Measurements from ENCODE around the gene IFI27L1. TPM values are rescaled to one million over a fixed set of nuclear protein-coding genes. Genes with fewer than 3 reads are reported as not detected.

Gene IFI27L1
- total RNA-seq, 2 donors from 2014 or later = 15.8 to 27.4 TPM

DNA sequence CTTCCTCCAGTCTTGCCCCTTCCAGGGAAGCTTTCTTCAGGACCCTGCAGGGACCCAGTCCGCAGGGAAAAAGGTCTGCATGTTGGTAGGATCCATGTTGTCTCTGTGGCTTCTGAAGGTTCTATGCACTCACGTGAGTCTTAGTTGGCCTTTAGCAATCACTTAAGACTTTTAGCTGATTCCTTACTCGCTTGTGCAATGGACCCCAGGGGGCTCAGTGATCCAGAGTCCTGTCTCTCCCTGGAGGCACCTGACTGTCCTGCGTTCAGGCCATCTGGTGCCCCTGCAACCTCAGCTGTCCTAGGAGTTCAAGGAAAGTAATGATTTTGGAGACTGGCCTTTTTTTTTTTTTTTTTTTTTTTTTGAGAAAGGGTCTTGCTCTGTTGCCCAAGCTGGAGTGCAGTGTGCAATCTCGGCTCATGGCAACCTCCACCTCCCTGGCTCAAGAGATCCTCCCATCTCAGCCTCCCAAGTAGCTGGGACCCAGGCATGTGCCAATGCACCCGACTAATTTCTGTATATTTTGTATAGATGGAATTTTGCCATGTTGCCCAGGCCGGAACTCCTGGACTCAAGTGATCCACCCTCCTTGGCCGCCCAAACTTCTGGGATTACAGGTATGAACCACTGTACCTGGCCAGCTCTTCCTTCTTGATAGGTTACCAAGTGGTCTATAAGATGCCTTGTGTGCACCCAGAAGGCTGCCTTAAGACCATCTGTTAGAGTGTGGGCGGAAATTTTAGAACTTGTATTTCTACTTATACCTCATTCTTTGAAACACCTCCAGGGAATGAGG, 43.7 kb downstream of the IFI27L1 start:
- Histone ChIP-seq H3K9ac (ENCODE audit: low read depth in 2 of 2, low read length in 2 of 2) (no peak overlapping the region), H3K9me3 (no peaks in the 10 kb centered on the region), H3K27me3 (no peaks in the 10 kb centered on the region), H3K27ac (no peak overlapping the region), H3K4me3 (no peak overlapping the region), H3K36me3 (no peaks in the 10 kb centered on the region), H3K4me1 (no peaks in the 10 kb centered on the region)
- peak; percentile 13 for DNase-seq
- intact Hi-C loops (cut with DNase I) = loop anchor here (10.0 kb wide), 1 partner anchor 180 kb away; no protein-coding TSS in a partner anchor
- TF ChIP-seq, protein P1, sequence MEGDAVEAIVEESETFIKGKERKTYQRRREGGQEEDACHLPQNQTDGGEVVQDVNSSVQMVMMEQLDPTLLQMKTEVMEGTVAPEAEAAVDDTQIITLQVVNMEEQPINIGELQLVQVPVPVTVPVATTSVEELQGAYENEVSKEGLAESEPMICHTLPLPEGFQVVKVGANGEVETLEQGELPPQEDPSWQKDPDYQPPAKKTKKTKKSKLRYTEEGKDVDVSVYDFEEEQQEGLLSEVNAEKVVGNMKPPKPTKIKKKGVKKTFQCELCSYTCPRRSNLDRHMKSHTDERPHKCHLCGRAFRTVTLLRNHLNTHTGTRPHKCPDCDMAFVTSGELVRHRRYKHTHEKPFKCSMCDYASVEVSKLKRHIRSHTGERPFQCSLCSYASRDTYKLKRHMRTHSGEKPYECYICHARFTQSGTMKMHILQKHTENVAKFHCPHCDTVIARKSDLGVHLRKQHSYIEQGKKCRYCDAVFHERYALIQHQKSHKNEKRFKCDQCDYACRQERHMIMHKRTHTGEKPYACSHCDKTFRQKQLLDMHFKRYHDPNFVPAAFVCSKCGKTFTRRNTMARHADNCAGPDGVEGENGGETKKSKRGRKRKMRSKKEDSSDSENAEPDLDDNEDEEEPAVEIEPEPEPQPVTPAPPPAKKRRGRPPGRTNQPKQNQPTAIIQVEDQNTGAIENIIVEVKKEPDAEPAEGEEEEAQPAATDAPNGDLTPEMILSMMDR (IDR thresholded peaks at IDR 0.05) = no peak

DNA sequence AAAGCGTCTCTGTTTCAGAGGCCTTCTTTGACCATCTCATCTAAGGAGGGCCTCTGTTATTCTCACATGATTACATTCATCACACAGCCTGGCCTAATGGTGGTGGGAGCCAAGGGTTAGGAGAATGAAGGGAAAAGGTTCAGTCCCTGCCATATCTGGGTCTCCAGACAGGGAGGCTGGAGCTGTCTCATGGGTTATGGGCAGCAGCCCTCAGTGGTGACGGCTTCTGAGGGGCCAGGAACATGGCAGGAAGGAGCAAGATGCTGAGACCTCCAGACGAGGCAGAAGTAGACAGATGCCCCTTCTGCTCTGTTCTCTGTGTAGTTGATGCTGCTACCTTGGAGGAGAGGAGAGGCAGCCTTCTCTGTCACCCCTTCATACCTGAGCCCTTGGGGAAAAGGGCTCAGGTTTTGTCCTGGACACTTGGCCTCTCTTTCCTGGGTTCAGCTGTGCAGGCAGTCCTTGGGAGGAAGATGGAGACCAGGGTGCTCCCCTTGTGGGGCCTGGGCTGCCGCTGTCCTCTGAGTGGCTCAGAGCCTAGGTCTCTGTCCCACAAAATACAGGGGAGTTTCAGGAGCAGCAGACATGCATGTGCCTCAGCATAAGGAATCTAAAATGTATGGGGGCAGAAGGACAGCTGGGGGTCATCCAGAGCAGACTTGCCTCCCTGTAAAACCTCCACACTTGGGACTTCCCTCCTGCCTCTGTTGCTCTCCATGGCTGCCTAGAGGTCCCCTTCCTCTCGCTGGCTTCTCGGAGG, 44.7 kb downstream of the IFI27L1 start:
- TF ChIP-seq, protein P1 (IDR thresholded peaks at IDR 0.05) = no peak
- Histone ChIP-seq H3K9me3 (no peaks in the 10 kb centered on the region), H3K36me3 (no peaks in the 10 kb centered on the region), H3K4me1 (no peaks in the 10 kb centered on the region), H3K4me3 (no peak overlapping the region), H3K27me3 (no peaks in the 10 kb centered on the region), H3K27ac (no peak overlapping the region), H3K9ac (ENCODE audit: low read depth in 2 of 2, low read length in 2 of 2) (no peak overlapping the region)
- intact Hi-C loops (cut with DNase I) = loop anchor here (10.0 kb wide), 1 partner anchor 181 kb away; no protein-coding TSS in a partner anchor
- no peak for DNase-seq

DNA sequence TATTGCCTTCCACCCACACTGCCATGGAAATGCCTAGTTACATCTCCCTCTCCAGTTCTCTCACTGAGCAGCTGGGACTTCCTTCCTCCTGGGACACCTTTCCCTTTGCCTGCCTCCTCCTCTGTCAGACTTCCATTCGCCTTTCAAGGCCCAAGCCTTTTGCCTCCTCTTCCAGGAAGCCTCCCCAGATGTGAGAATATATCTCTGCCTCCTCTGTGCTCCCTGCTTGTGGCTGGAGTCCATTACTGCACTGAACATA, 45.2 kb downstream of the IFI27L1 start:
- no peak overlapping the region for H3K27ac ChIP-seq
- no peak overlapping the region for H3K4me3 ChIP-seq
- no peak for DNase-seq
- no peaks in the 10 kb centered on the region for H3K36me3 ChIP-seq
- no peaks in the 10 kb centered on the region for H3K4me1 ChIP-seq
- intact Hi-C loops (cut with DNase I) = loop anchor here (10.0 kb wide), 1 partner anchor 182 kb away; no protein-coding TSS in a partner anchor
- H3K9ac ChIP-seq (ENCODE audit: low read depth in 2 of 2, low read length in 2 of 2) = no peak overlapping the region
- H3K9me3 ChIP-seq = no peaks in the 10 kb centered on the region
- no peaks in the 10 kb centered on the region for H3K27me3 ChIP-seq
- TF ChIP-seq, protein P1 (IDR thresholded peaks at IDR 0.05) = no peak

DNA sequence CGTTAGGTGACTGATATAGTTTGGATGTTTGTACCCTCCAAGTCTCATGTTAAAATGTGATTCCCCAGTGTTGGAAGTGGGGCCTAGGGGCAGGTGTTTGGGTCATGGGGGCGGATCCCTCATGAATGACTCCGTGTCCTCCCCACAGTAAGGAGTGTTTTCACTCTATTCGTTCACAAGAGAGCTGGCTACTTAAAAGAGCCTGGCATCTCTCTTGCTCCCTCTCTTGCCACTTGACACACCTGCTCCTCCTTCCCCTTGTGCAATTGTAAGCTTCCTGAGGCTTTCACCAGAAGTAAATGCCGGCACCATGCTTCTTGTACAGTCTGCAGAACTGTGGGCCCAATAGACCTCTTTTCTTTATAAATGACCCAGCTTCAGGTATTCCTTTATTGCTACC, 45.7 kb downstream of the IFI27L1 start:
- Histone ChIP-seq H3K27ac (no peak overlapping the region), H3K4me1 (no peaks in the 10 kb centered on the region), H3K27me3 (no peaks in the 10 kb centered on the region), H3K9ac (ENCODE audit: low read depth in 2 of 2, low read length in 2 of 2) (no peak overlapping the region), H3K9me3 (no peaks in the 10 kb centered on the region), H3K36me3 (no peaks in the 10 kb centered on the region), H3K4me3 (no peak overlapping the region)
- intact Hi-C loops (cut with DNase I) = loop anchor here (10.0 kb wide), 1 partner anchor 182 kb away; no protein-coding TSS in a partner anchor
- TF ChIP-seq, protein P1 (IDR thresholded peaks at IDR 0.05) = no peak
- no peak for DNase-seq

DNA sequence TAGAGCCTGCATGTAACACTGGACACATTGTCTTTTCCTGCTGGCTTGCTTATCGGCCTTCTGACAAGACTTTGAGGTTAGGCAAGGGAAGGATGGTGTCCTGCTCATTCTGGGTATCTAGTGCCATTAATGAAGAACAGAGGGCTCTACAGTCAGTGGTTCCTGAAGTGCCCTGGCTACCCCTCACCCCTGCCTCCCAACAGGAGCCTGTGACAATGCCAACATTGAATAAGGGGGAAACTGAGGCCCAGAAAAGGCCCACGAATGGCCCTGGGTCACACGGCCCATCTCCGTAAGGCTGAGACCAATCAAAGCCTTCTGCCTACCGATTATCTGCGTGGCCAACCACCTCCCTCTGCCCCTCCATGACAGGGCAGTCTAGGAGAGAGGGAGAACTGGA, 46.2 kb downstream of the IFI27L1 start:
- no peaks in the 10 kb centered on the region for H3K4me1 ChIP-seq
- H3K9me3 ChIP-seq = no peaks in the 10 kb centered on the region
- intact Hi-C loops (cut with DNase I) = loop anchor here (10.0 kb wide), 1 partner anchor 183 kb away; no protein-coding TSS in a partner anchor
- no peak overlapping the region for H3K4me3 ChIP-seq
- TF ChIP-seq, protein P1 (IDR thresholded peaks at IDR 0.05) = no peak
- H3K9ac ChIP-seq (ENCODE audit: low read depth in 2 of 2, low read length in 2 of 2) = no peak overlapping the region
- H3K36me3 ChIP-seq = no peaks in the 10 kb centered on the region
- H3K27me3 ChIP-seq = no peaks in the 10 kb centered on the region
- DNase-seq = no peak
- no peak overlapping the region for H3K27ac ChIP-seq
